ENCODE data around the gene UGCG. TPM values are rescaled to one million over a fixed set of nuclear protein-coding genes. Genes with fewer than 3 reads are reported as not detected.
"Not testable (repeated sequence)": the region's sequence is repeated elsewhere in the genome, so short reads cannot be mapped to it uniquely, and the experiment has no call there.

UGCG gene
- total RNA-seq, 4 donors from 2014 or later = 25.0 to 203 (median 59.7) TPM

- TF ChIP-seq, protein P1, sequence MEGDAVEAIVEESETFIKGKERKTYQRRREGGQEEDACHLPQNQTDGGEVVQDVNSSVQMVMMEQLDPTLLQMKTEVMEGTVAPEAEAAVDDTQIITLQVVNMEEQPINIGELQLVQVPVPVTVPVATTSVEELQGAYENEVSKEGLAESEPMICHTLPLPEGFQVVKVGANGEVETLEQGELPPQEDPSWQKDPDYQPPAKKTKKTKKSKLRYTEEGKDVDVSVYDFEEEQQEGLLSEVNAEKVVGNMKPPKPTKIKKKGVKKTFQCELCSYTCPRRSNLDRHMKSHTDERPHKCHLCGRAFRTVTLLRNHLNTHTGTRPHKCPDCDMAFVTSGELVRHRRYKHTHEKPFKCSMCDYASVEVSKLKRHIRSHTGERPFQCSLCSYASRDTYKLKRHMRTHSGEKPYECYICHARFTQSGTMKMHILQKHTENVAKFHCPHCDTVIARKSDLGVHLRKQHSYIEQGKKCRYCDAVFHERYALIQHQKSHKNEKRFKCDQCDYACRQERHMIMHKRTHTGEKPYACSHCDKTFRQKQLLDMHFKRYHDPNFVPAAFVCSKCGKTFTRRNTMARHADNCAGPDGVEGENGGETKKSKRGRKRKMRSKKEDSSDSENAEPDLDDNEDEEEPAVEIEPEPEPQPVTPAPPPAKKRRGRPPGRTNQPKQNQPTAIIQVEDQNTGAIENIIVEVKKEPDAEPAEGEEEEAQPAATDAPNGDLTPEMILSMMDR (IDR thresholded peaks at IDR 0.05) = no peak
- no peak for DNase-seq (ENCODE audit: low spot score)
- ATAC-seq (ENCODE audit: low FRiP score) = no peak
Measured at GRCh38 chr9:111940697-111941096, 44.1 kb downstream of the UGCG start.

- no peak for DNase-seq (ENCODE audit: low spot score)
- TF ChIP-seq, protein P1 (IDR thresholded peaks at IDR 0.05) = no peak
- no peak for ATAC-seq (ENCODE audit: low FRiP score)
Measured at GRCh38 chr9:111943200-111943599, 46.6 kb downstream of the UGCG start.

DNA sequence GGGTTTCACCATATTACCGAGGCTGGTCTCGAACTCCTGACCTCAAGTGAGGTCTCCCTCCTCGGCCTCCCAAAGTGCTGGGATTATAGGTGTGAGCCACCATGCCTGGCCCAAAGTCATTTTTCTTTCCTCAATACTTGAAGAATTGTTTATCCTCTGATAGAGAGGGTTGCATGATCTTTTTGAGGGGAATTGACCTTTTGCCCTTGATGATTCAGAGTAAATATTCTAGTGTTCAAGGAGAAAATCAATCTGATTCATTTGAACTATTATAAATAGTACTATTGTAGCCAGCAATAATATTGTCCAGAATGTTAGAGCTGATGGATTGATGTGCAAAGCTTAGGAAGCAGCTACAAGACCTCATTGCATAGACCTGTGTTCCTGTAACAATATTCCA lies 47.1 kb downstream of the UGCG start:
- TF ChIP-seq, protein P1 (IDR thresholded peaks at IDR 0.05) = no peak
- no peak for DNase-seq (ENCODE audit: low spot score)
- no peak for ATAC-seq (ENCODE audit: low FRiP score)

DNA sequence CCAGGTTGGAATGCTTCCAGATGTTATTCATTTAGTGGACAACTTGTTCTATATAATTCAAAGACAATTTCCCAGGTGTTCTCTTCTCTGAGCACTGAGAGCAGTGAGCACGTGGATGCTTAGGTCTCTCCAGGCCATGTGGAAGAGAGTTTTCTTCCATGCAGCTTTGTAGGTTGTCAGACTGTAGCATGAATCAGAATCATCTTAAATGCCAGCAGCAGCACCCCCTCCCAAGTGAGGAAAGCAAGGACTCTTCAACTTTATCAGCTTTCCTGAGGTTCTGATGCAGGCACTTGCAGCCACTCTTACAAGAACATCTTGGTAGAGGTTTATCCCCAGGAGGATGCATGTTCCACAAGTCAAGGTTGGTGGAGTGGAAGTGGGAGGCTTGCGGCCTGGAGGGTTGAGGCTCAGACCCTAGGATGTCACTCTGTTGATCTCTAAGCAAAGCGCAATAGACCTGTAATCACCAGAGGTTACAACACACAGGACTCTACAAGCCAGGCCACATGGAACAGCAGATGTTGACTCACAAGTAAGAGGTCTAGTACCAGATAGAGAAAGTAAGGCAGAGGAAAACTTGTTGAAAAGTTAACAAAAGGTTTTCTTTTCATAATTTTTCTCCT lies 47.7 kb downstream of the UGCG start:
- DNase-seq (ENCODE audit: low spot score) (no peak), ATAC-seq (ENCODE audit: low FRiP score) (no peak)
- TF ChIP-seq, protein P1 (IDR thresholded peaks at IDR 0.05) = no peak

- TF ChIP-seq, protein P1 (IDR thresholded peaks at IDR 0.05) = no peak
- ATAC-seq (ENCODE audit: low FRiP score) = no peak
- DNase-seq (ENCODE audit: low spot score) = no peak
Measured at GRCh38 chr9:111945216-111945615, 48.6 kb downstream of the UGCG start.

DNA sequence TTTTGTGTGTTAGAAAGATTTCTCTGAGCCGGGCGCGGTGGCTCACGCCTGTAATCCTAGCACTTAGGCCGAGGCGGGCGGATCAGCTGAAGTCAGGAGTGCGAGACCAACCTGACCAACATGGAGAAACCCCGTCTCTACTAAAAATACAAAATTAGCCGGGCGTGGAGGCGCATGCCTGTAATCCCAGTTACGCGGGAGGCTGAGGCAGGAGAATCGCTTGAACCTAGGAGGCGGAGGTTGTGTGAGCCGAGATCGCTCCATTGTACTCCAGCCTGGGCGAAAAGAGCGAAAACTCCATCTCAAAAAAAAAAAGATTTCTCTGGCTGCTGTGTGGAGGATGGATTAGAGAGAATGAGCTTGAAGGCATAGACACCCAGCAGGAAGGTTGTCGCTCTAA lies 51.5 kb downstream of the UGCG start:
- not testable (repeated sequence) for DNase-seq (ENCODE audit: low spot score); ATAC-seq (ENCODE audit: low FRiP score)

GRCh38 chr9:111948951-111949350 lies 52.3 kb downstream of the UGCG start:
- ATAC-seq (ENCODE audit: low FRiP score) (no peak), DNase-seq (ENCODE audit: low spot score) (no peak)
- TF ChIP-seq, protein P1 (IDR thresholded peaks at IDR 0.05) = no peak
